ENCODE data around the gene EIF4E1B.

EIF4E1B gene

DNA sequence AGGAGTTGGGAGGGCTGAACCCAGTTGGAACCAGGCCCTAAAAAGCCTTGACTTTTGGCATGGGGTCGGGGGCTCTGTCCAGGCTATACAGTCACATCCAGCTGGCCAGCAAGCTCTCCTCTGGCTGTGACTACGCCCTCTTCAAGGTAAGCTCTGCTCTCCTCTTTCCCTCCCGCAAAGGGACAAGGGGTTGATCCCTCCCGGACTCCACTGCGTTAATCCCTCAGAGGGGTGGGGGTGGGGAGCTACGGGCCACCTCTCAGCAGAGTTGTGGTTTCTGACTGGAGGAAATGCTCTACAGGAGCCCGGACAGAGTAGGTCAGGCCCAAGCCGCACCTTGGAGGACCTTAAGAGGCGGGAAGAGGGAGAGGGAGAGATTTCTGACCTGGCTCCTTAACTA, 13.8 kb downstream of the EIF4E1B start:
- POLR2A ChIA-PET (ENCODE audit: low non-redundant PET), result no interaction called here
- TF ChIP-seq, protein P1, sequence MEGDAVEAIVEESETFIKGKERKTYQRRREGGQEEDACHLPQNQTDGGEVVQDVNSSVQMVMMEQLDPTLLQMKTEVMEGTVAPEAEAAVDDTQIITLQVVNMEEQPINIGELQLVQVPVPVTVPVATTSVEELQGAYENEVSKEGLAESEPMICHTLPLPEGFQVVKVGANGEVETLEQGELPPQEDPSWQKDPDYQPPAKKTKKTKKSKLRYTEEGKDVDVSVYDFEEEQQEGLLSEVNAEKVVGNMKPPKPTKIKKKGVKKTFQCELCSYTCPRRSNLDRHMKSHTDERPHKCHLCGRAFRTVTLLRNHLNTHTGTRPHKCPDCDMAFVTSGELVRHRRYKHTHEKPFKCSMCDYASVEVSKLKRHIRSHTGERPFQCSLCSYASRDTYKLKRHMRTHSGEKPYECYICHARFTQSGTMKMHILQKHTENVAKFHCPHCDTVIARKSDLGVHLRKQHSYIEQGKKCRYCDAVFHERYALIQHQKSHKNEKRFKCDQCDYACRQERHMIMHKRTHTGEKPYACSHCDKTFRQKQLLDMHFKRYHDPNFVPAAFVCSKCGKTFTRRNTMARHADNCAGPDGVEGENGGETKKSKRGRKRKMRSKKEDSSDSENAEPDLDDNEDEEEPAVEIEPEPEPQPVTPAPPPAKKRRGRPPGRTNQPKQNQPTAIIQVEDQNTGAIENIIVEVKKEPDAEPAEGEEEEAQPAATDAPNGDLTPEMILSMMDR (conservative IDR thresholded peaks at IDR 0.05; ENCODE audit: low read depth), result no peak
- no peak for DNase-seq (ENCODE audit: low spot score)
- CTCF ChIA-PET, result interaction anchor here (0.6 to 0.7 kb wide), 2 partner anchors 60 to 89 kb away, joined by 3 read pairs; no protein-coding TSS in a partner anchor
- no peak overlapping the region for H3K27ac ChIP-seq

DNA sequence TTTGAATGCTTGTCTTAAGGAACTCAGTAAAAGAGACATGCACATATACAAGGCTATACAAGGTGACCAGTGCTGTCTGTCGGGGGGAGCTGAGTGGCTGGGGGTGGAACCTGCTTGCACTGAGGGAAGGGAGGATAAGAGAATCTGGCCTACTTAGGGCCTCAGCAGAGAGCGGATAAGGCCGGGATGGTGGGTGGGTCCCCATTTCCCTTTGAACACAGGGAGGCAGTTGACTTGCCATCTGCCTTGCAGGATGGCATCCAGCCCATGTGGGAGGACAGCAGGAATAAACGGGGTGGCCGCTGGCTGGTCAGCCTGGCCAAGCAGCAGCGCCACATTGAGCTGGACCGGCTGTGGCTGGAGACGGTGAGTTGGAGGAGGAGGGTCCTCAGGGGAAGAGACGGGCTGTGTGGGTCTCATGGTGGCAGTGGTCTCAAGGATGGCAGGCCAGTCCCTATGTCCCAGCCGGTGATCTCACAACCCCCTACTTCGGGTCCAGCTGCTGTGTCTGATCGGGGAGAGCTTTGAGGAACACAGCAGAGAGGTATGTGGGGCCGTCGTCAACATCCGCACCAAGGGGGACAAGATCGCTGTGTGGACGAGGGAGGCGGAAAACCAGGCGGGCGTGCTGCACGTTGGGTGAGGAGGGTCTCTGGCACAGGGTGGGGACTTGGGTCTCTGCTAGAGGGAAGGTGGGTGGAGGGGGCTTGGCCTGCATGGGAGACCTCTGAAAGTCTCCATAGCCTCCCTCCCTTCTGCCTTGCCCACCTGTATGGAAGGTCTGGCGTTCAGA, 14.6 kb downstream of the EIF4E1B start:
- TF ChIP-seq, protein P1 (conservative IDR thresholded peaks at IDR 0.05; ENCODE audit: low read depth), result no peak
- ChIA-PET POLR2A (ENCODE audit: low non-redundant PET) (no interaction called here), CTCF (no interaction called here)
- DNase-seq (ENCODE audit: low spot score), result no peak
- H3K27ac ChIP-seq, result no peak overlapping the region

DNA sequence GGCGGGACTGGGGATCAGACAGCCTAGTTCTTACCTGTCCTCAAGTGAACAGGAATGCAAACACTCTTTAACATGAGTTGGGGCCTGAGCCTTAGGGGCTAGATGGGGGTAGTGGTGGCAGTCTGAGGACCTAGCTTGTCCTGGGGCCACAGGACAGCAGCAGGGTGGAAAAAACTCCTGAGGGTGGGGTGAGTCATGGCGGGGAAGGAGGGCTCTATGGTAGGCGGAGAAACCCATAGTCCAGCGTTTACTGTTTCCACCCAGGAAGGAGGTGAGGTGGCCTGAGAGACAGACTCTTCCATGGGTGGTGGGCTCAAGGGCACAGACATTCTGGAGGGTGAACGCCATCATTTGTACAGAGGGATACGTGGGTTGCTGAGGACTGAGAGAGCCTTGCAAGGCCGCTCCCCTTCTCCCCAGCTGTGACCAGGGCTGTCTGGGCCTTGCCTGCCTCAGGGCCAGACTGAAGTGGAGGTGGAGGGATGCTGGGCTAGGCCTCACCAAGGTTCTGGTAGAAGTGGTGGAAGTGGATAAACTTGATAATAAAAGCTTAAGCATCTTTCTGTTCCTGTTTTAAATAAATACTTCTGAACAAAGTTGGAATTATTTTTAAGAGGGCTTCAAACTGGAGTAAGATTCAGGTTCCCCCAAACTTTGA, 15.7 kb downstream of the EIF4E1B start:
- POLR2A ChIA-PET (ENCODE audit: low non-redundant PET), result interaction anchor here (1.2 kb wide), 2 partner anchors 14 to 24 kb away, joined by 3 read pairs; no protein-coding TSS in a partner anchor
- TF ChIP-seq, protein P1 (conservative IDR thresholded peaks at IDR 0.05; ENCODE audit: low read depth), result no peak
- no peak for DNase-seq (ENCODE audit: low spot score)
- H3K27ac ChIP-seq, result peak overlapping the region; percentile 72
- CTCF ChIA-PET, result interaction anchor here (0.6 to 6.3 kb wide), 6 partner anchors 12 to 1443 kb away, joined by 3 to 31 read pairs (median 3); no protein-coding TSS in a partner anchor

DNA sequence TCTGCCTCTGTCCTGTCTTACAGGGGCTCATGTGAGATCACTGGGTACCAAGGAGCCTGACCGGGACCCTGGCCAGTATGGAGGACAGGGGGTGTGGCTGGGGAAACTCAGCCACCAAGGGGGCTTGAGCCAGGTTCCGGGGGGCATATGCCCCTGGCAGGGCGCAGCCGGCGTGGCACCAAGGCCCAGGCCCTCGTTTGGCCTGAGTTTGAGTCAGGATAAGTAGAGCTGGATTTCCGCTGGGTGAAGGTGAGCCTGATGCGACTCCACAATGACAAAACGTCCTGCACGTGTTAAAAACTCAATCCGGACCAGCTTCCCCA, 16.2 kb downstream of the EIF4E1B start:
- CTCF ChIA-PET, result interaction anchor here (0.6 to 6.3 kb wide), 7 partner anchors 13 to 1444 kb away, joined by 3 to 31 read pairs (median 3); no protein-coding TSS in a partner anchor
- TF ChIP-seq, protein P1 (conservative IDR thresholded peaks at IDR 0.05; ENCODE audit: low read depth), result no peak

DNA sequence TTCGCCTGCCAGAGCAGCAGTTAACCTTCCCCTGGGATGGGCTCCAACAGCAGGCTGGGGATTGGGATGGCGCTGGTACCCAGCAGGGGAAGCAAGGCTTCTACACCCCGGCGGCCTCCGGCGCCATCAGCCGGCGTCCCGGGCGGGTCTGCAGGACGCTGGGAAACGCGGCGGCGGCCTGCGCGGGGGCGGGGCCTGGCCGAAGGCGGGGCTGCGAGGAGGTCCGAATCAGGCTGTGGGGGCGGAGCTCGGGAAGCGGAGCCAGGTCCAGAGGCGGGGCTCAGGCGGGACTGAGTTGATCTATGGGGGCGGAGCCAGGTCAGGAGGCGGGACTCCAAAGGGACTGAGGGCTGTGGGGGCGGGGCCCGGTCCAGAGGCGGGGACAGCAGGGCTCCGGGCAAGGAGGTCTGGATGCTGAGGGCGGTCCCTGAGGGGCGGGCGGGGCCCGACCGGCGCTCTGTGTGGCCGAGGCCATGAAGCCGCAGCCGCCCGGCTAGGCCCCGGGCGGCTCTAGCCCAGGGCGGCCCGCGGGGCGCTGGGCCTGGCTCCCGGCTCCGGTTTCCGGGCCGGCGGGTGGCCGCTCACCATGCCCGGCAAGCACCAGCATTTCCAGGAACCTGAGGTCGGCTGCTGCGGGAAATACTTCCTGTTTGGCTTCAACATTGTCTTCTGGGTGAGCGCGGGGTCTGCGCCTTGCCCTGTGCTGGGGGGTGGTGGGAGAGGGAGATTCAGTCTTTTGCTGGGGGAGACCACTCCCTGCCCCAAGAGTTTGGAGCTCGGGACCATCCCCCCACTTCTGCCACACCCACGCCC, 16.8 kb downstream of the EIF4E1B start, which contains the start of gene TSPAN17:
TSS of gene TSPAN17 (plus strand) at position 455 of the 813 bp plus-strand sequence. CDS start at position 587, 132 bp downstream.
- ChIA-PET POLR2A (ENCODE audit: low non-redundant PET) (interaction anchor here (0.5 to 1.2 kb wide), 3 partner anchors 13 to 250 kb away, joined by 3 read pairs; no protein-coding TSS in a partner anchor), CTCF (interaction anchor here (0.6 to 6.3 kb wide), 6 partner anchors 13 to 237 kb away, joined by 3 to 31 read pairs (median 4); no protein-coding TSS in a partner anchor)
- peak within 1 kb of the TSS; percentile 72 for H3K27ac ChIP-seq
- peak; percentile 100 for DNase-seq (ENCODE audit: low spot score)
- TF ChIP-seq, protein P1 (conservative IDR thresholded peaks at IDR 0.05; ENCODE audit: low read depth), result no peak; the same call in 1 of the 2 replicates

More for the DNA sequence above, 16.2 kb downstream of the EIF4E1B start:
- peak overlapping the region; percentile 72 for H3K27ac ChIP-seq
- no peak for DNase-seq (ENCODE audit: low spot score)
- POLR2A ChIA-PET (ENCODE audit: low non-redundant PET), result interaction anchor here (1.2 kb wide), 2 partner anchors 14 to 25 kb away, joined by 3 read pairs; no protein-coding TSS in a partner anchor
